ENCODE measurements around the gene KCNG2. TPM values are rescaled to one million over a fixed set of nuclear protein-coding genes. Genes with fewer than 3 reads are reported as not detected.

KCNG2 gene
- total RNA-seq, 1 donor: under 0.01 TPM

DNA sequence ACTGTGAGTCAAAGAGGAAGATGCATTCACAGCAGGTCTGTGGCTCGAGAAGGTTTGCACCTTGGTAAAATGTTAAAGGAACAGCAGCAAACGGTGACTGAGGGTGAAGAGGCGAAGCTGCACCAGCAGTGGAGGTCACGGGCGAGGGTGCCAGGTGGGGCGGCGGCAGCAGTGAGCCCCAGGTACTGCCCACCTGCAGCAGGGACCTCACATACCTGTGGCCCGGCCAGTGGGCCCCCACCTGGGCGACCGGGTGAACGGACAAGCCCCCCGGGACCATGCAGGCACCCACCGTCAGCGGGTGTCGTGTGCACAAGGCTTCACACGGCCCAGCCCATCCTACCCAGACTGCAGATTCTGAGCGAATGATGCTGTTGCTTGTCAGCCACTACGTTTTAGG is 23.6 kb upstream of the KCNG2 start:
- no peak for DNase-seq (ENCODE audit: low read depth)
- TF ChIP-seq CTCF (IDR thresholded peaks at IDR 0.05; ENCODE audit: insufficient read depth, low read depth, low read length): no peak
- H3K4me3 ChIP-seq (ENCODE audit: low read depth, low read length): no peak overlapping the region

GRCh38 chr18:79775441-79776221 is 22.1 kb upstream of the KCNG2 start:
- no peak for DNase-seq (ENCODE audit: low read depth)
- H3K4me3 ChIP-seq (ENCODE audit: low read depth, low read length): no peak overlapping the region
- no peak for TF ChIP-seq CTCF (IDR thresholded peaks at IDR 0.05; ENCODE audit: insufficient read depth, low read depth, low read length)

- H3K4me3 ChIP-seq (ENCODE audit: low read depth, low read length): no peak overlapping the region
- no peak for DNase-seq (ENCODE audit: low read depth)
- TF ChIP-seq CTCF (IDR thresholded peaks at IDR 0.05; ENCODE audit: insufficient read depth, low read depth, low read length): no peak
Measured at GRCh38 chr18:79776674-79777073, 21.1 kb upstream of the KCNG2 start.

GRCh38 chr18:79778291-79778791 is 19.4 kb upstream of the KCNG2 start:
- DNase-seq (ENCODE audit: low read depth): no peak
- no peak overlapping the region for H3K4me3 ChIP-seq (ENCODE audit: low read depth, low read length)
- TF ChIP-seq CTCF (IDR thresholded peaks at IDR 0.05; ENCODE audit: insufficient read depth, low read depth, low read length): no peak

GRCh38 chr18:79779021-79779699 is 18.6 kb upstream of the KCNG2 start:
- TF ChIP-seq CTCF (IDR thresholded peaks at IDR 0.05; ENCODE audit: insufficient read depth, low read depth, low read length): no peak
- H3K4me3 ChIP-seq (ENCODE audit: low read depth, low read length): no peak overlapping the region
- no peak for DNase-seq (ENCODE audit: low read depth)

DNA sequence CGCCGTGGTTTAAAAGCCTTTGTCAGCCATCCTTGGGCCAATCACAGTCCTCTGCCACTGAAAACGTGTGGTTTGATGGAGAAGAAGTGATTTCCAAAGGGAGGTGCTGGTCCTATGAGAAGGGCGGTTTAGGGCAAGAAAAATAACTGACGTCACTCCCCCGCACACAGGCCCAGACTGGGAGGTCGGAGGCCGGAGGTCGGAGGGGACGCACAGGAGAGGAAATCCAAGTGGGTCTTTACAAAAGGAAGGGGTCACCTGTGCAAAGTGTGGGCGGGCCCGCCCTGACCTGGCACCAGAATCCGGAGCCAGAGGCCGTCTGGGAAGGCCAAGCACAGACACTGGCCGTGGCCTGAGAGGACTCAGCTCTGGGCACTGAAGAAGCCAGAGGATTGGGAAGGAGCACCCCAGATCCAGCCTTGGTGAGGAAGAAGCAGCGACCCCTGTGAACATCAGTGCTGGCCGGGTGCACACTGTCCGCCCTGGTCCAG is 18.0 kb upstream of the KCNG2 start:
- no peak for DNase-seq (ENCODE audit: low read depth)
- no peak overlapping the region for H3K4me3 ChIP-seq (ENCODE audit: low read depth, low read length)
- no peak for TF ChIP-seq CTCF (IDR thresholded peaks at IDR 0.05; ENCODE audit: insufficient read depth, low read depth, low read length)

All from fibroblast of villous mesenchyme (primary cell).